Erythroblast (primary cell): ENCODE data around the gene AGO3.

Experiments
- GATA1 ChIP-seq: IDR thresholded peaks from 2 replicates; pipeline ENCODE4 v1.6.1; 2011; ENCODE audit warnings: low read depth, mild to moderate bottlenecking, control low read depth, low read length, moderate library complexity
- POLR2A ChIP-seq: IDR thresholded peaks from 2 replicates; pipeline ENCODE4 v1.6.1; 2011; ENCODE audit warnings: mild to moderate bottlenecking, low read length

GRCh38 chr1:35894183-35894582, 36.7 kb upstream of the AGO3 start:
- TF ChIP-seq POLR2A (no peak), GATA1 (no peak)
